GM10847 (cell line): ENCODE results near the gene ATPAF1.

Experiments used
- POLR2A ChIP-seq: IDR thresholded peaks from 2 replicates; pipeline ENCODE4 v1.6.1; 2011; ENCODE audit not compliant: insufficient read length; ENCODE audit errors: extremely low read depth

ATPAF1 gene

DNA sequence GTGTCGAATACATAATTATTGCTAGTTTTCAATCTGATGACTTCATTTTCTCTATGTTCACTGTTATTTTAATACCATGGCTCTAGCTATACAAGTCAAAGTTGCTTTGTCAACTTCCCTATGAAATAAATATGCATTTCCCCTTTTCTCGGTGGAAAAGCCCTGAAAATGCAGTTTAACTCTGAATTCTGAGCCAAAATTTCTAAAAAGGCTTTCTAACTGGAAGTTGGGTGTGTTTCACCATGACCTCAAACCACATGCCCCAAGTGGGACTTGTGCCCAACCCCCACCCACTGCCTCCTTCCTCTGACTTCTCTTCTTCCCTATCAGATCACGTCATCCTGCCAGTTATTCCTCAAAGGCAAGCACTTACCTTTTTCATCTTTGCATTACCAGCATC is 73.0 kb downstream of the ATPAF1 start:
- no peak for TF ChIP-seq POLR2A

DNA sequence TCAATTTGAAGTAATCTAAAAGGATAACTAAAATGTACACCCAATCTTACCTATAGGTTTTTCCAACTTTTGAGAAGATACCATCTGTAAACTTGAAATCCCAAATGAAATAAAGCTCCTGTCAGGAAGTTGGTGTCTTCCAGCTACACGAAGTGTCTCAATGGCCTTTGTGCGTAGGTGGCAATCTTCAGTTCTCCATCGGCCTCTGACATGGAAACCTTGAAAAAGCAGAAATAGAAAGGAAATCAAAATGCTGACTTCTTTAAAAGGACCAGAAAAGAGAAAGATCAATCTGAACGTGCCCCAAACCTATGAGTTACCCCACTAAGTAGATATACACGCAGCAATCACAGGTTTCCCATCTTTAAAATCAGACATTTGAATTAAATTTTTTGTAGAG is 74.1 kb downstream of the ATPAF1 start:
- no peak for TF ChIP-seq POLR2A

- no peak for TF ChIP-seq POLR2A
These were observed 75.3 kb downstream of the ATPAF1 start for GRCh38 chr1:46592823-46593222.

GRCh38 chr1:46589529-46589928 is 78.6 kb downstream of the ATPAF1 start:
- no peak for TF ChIP-seq POLR2A

DNA sequence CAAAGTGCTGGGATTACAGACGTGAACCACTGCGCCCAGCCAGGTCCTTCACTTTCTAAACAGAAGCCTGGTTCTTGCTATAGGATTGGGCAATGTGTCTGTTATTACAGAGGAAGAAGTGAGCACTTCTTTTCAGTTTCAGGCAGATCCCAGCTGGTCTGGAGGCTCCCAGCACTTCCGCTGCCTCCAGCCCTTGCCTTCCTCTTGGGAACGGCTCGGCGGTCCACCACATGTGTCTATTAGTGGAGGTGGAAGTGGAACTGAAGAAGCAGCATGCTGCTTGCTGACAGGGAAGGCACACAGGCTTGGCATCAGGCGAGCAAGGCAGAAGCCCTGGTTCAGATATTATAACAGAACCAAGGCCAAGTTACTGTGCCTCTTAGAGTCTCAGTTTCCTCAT is 81.1 kb downstream of the ATPAF1 start:
- no peak for TF ChIP-seq POLR2A

DNA sequence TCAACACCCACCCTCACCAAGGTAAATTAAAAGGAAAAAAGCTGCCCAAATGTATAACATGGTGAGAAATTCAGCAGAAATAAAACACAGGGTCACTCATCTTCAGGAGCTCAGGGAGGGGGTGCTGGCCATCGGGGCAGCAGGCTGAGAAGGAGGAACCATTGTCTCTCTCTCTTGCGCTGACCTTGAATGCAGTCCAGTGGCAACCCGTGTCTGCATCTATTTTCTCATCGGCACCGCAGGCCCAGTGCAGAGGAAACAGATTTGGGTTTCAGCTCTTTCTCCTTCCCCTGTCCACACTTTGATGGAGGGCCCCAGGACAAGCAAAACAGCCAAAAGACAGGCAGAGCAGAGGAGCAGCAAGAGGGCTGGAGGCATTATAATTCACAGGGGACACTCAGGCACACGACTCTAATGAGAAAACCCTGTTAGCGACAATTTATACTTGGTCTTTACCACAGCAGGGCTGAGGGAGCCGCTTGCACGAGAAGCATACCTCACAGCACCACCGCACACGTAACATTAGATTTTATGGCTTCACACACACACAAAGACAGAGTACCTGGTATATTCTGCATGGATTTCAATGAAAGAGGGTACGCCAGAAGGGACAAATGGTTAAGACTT is 82.7 kb downstream of the ATPAF1 start:
- TF ChIP-seq POLR2A = no peak

DNA sequence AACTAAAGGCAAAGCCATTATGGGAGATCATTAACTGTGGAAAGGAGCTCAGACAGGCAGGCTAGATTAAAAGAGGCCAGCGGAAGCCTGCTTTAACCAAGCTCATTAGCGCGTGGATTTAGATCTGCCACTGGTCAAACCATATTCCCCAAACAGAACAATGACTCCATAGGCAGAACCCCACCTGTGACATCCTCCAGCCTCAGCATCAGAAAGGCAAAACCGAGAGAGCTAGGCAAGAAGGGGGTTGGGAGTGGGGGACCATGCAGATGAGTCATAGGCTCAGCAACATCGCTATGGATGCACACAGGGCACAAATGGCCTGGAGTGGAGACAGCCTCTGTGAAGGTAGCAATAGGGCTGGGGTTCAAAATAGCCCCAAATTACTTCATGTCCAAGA is 84.7 kb downstream of the ATPAF1 start:
- no peak for TF ChIP-seq POLR2A

DNA sequence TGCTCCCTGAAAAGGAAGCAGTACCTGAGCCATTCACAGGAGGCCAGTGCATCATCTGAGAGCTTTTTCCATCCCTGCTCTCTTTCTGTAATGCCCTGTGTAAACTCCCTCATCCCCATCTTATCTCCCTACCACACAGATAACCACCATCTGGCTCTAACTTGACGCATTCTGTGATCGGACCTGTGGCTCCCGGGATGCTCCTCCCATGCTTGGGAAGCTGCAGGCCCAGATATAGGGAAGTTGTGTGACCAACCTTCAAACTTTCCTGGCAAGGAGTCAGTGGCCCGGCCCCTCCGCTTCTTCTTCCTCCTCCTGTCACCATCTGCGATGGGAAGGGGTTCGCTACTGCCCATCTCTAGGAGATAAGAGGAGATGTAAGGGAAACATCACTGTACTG is 85.2 kb downstream of the ATPAF1 start:
- TF ChIP-seq POLR2A = no peak
